Mucosa of descending colon (tissue), 3 donors: ENCODE results near the gene RNU1-1. TPM values are rescaled to one million over a fixed set of nuclear protein-coding genes. Genes with fewer than 3 reads are reported as not detected.
"Not testable (repeated sequence)": the region's sequence is repeated elsewhere in the genome, so short reads cannot be mapped to it uniquely, and the experiment has no call there.

Experiments used
- ATAC-seq: fragments of 200-7000 bp; cut with Tn5 transposase; one replicate; pipeline ENCODE4 v1.9.1; 2020; ENCODE audit warnings: mild to moderate bottlenecking, moderate library complexity
- DNase-seq, 3 donors: peaks; one replicate each; pipeline ENCODE4 v3.0.0-alpha.2; 2020
- H3K36me3 ChIP-seq: fragments of 200-600 bp; one replicate; pipeline ENCODE4 v1.8.0; 2021; ENCODE audit warnings: low read depth, mild to moderate bottlenecking
- H3K4me1 ChIP-seq: fragments of 200-600 bp; one replicate; pipeline ENCODE4 v1.8.0; 2021; ENCODE audit warnings: low read depth, mild to moderate bottlenecking
- H3K4me3 ChIP-seq: fragments of 200-600 bp; one replicate; pipeline ENCODE4 v1.8.0; 2021; ENCODE audit warnings: mild to moderate bottlenecking
- H3K9me3 ChIP-seq: fragments of 200-600 bp; one replicate; pipeline ENCODE4 v1.8.0; 2021; ENCODE audit warnings: mild to moderate bottlenecking
- intact Hi-C, 2 donors: fragments of 100-400 bp; cut with DNase I in 1 of 2; cut with micrococcal nuclease in 1 of 2; formaldehyde crosslinking; loops; one replicate each; pipeline versions ENCODE4 v1.11.0 to v1.11.1; 2022; cut with DNase I, micrococcal nuclease
- total RNA-seq, 3 donors: library from RNA; stranded (reverse); fragmentation: NEBNext Ultra II Directional in 2 of 3; extraction: Animal tissue kit (Norgen Biotek cat#: 25700) in 2 of 3; gene quantifications; one replicate each; pipeline versions ENCODE4 v1.2.1 to v1.2.4, GENCODE V29; 2021 to 2023
- TF ChIP-seq, protein P1 (sequence below): fragments of 200-600 bp; IDR thresholded peaks from one replicate; pipeline ENCODE4 v1.8.0; 2022; ENCODE audit warnings: antibody characterized with exemption, mild to moderate bottlenecking
- donor health status: DM: no; HTN: no; CAD: no; lungs with moderate emphysema.
- donor health status: DM: no; HTN: no; CAD: no.
- donor health status: DM: no; HTN: yes; CAD: no.

RNU1-1 gene
- total RNA-seq, 3 donors from 2014 or later: 2,195 to 6,222 (median 2,378) TPM

DNA sequence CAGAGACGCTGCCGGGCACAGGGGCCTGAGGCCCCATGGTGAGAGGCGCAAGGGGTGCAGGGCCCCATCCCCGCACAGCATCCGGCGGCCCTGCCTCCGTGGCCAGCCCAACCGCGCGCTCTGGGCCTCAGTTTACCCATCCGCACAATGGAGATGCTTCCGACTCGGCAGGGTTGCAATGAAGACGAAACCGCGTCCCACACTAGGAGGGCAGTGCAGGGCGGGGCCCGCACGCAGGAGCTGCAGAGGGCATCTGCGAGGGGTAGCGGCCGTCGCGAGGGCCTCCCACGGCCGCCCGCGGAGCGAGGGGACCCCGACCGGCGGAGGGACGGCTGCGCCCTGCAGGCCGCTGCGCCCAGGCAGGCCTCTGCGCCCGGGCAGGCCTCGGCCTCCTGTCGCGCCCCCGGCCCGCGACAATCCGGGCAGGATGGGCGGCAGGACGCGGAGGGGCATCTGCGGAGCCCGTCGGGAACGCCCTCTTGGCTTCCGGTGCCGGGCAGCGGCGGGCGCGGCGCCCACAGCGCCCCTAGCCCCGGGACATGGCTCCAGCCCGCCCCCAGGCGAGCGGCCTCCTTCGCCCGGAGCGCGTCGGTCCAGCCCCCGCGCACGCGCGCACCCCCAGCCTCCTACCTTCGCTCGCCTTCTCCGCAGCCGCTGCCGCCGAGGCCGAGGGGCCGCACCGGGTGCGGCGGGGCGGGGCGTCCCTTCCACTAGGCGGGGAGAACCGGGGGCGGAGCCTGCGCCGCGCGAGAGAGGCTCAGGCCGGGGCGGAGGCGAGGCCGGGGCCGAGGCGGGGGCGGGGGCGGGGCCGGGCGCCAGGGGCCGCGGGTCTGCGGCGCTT, 15.3 kb downstream of the RNU1-1 start:
- ATAC-seq (peak; percentile 96), DNase-seq (peak; percentile 92 to 93 (median 92))
- H3K36me3 ChIP-seq: no peaks in the 10 kb centered on the region
- TF ChIP-seq, protein P1, sequence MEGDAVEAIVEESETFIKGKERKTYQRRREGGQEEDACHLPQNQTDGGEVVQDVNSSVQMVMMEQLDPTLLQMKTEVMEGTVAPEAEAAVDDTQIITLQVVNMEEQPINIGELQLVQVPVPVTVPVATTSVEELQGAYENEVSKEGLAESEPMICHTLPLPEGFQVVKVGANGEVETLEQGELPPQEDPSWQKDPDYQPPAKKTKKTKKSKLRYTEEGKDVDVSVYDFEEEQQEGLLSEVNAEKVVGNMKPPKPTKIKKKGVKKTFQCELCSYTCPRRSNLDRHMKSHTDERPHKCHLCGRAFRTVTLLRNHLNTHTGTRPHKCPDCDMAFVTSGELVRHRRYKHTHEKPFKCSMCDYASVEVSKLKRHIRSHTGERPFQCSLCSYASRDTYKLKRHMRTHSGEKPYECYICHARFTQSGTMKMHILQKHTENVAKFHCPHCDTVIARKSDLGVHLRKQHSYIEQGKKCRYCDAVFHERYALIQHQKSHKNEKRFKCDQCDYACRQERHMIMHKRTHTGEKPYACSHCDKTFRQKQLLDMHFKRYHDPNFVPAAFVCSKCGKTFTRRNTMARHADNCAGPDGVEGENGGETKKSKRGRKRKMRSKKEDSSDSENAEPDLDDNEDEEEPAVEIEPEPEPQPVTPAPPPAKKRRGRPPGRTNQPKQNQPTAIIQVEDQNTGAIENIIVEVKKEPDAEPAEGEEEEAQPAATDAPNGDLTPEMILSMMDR: no peak
- peaks cover 6% of the 10 kb centered on the region for H3K4me1 ChIP-seq
- peak overlapping the region; percentile 40 for H3K4me3 ChIP-seq
- no peaks in the 10 kb centered on the region for H3K9me3 ChIP-seq
- intact Hi-C loops: no loop called here

DNA sequence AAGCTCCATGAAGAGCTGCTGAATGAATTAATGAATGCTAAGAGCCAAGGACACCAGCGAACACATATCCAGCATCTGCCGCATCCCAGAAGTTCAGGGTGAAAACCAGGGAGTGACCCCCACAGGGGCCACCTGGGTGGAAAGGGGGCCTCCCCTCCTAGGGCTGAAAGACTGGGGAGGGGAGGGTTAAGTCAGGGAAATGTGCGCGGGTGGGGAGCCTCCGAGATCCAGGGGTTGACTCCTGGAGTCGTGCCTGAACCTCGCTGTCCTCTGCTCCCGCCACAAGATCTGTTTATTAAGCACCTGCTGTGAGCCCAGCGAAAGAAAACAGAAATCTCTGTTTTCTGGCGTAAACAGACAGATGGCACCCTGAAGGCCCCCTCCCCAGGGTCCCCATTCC, 16.0 kb downstream of the RNU1-1 start:
- ATAC-seq, H3K9me3 ChIP-seq, H3K4me1 ChIP-seq, intact Hi-C loops, DNase-seq, H3K4me3 ChIP-seq, H3K36me3 ChIP-seq: not testable (repeated sequence)

DNA sequence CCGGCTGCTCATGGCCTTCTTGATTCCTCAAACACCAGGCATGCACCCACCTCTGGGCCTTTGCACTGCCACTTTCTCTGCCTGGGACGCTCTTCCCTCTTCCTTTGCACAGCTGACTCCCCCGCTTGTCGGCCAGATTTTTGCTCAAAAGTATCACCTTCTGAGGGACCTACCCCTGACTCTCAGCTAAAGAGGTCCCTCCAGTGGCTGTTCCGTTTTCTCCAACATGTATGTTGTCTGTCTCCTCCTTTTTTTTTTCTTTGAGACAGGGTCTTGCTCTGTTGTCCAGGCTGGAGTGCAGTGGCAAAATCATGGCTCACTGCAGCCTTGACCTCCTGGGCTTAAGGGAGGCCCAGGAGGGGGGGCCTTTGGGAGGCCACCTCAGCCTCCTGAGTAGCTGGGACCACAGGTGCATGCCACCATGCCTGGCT, 16.6 kb downstream of the RNU1-1 start:
- H3K9me3 ChIP-seq, ATAC-seq, H3K4me1 ChIP-seq, H3K4me3 ChIP-seq, DNase-seq, intact Hi-C loops, H3K36me3 ChIP-seq: not testable (repeated sequence)

DNA sequence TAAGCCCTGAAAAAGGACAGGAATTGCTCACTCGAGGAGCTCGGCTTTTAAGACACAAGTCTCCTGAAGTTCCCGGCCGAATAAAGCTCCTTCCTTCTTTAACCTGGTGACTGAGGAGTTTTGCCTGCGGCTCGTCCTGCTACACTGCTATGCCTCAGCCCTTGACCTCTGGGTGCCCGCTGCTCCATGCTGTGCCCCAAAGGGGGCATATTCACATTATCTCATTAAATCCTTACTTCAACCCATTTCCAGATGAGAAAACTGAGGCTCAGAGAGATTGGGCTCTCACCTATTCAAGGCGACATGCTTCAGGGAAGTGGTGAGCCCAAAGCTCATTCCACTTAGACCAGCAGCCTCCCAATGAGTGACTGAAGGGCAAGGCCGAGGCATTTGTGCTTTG, 20.4 kb downstream of the RNU1-1 start:
- intact Hi-C loops, H3K4me3 ChIP-seq, ATAC-seq, H3K4me1 ChIP-seq, H3K36me3 ChIP-seq, H3K9me3 ChIP-seq, DNase-seq: not testable (repeated sequence)

DNA sequence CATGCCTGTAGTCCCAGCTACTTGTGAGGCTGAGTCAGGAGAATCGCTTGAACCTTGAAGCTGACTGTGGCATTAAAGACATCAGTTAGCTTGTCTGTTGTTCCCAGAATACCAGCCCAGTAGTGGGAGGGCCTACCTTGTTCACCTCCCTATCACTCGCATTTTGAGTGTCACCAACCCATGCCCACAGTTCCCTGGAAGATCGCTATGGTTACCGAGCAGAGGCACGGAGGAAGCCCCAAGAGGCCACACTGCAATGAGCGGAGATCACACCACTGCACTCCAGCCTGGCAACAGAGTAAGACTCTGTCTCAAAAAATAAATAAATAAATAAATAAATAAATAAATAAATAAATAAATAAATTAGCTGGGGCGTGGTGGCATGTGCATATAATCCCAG, 21.1 kb downstream of the RNU1-1 start:
- ATAC-seq, intact Hi-C loops, H3K4me3 ChIP-seq, DNase-seq, H3K9me3 ChIP-seq, H3K36me3 ChIP-seq, H3K4me1 ChIP-seq: not testable (repeated sequence)

DNA sequence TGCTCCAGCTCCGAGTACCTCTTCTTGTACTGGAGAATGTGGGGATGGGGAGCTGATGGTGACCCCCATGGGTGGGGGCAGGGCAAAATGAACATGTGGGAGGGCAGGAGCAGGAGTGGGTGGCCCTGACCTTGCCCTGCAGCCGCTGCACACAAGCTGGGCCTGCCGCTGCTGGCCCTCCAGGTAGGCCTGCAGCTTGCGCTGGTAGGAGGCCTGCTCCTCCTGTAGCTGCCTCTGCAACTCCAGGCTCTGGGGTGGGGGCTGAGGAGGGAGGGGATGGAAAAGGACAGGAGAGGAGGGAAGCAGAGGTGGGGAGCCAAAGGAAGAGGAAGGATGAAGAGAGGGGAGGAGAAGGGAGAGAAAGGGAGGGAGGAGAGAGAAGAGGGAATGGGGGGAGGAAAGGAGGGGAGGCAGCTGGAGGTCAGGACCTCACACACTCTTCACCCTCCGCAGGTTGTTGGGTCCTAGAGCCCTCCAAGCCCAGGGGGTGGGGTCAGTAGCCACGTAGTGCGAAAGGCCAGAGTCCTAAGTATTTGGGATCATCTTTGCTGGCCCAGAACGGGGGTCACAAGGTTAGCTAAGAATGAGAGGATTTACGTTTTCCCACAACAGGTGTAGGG, 22.9 kb downstream of the RNU1-1 start:
- intact Hi-C loops: no loop called here
- H3K4me1 ChIP-seq: no peaks in the 10 kb centered on the region
- H3K36me3 ChIP-seq: no peaks in the 10 kb centered on the region
- H3K9me3 ChIP-seq: no peaks in the 10 kb centered on the region
- no peak overlapping the region for H3K4me3 ChIP-seq
- DNase-seq: no peak
- no peak for ATAC-seq
- TF ChIP-seq, protein P1: no peak

DNA sequence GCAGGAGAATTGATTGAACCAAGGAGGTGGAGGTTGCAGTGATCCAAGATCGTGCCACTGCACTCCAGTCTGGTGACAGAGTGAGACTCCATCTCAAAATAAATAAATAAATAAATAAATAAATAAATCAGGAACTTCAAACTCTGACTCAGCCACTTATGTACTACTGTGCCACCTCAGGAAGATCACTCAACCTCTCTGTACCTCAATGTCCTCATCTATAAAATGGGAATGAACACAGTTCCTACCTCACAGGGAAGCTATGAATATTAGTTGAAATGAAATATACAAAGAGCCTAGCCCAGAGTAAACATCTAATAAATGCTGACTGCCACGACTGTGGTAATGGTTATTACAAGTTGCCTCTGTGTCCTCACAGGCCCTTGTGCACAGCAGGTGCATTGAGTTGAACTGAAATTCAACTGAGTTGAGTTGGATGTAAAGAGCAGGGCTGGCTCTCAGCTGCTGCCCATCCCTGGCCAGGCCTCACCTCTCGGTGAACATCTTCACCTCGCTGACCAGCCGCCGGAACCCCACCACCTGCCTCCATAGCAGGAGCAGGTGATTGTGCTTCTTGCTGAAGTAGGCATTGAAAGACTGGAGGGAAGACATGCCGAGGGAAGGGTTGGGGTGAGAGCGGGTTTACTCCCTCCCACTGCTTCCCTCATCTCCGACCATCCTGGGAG, 24.7 kb downstream of the RNU1-1 start:
- H3K36me3 ChIP-seq, H3K9me3 ChIP-seq, intact Hi-C loops, H3K4me1 ChIP-seq, DNase-seq, H3K4me3 ChIP-seq, ATAC-seq: not testable (repeated sequence)

DNA sequence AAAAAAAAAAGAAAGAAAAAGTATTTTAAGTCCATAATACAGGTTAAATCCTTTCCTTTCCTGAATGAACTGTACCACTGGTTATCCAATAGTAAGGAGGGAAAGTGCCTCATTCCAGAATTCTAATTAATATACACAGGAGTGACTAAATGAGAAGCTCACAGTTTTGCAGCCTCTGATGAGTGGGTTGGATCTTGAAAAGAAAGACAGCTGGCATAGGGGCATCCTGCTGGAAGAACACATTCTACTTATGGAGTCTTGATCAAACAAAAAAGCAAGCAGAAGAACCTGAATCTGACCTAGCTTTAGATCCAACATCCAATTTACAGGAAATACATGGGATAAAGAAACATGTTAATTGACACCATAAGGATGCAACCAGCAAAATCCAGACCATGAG, 27.1 kb downstream of the RNU1-1 start:
- intact Hi-C loops, H3K4me3 ChIP-seq, H3K4me1 ChIP-seq, DNase-seq, H3K9me3 ChIP-seq, H3K36me3 ChIP-seq, ATAC-seq: not testable (repeated sequence)

DNA sequence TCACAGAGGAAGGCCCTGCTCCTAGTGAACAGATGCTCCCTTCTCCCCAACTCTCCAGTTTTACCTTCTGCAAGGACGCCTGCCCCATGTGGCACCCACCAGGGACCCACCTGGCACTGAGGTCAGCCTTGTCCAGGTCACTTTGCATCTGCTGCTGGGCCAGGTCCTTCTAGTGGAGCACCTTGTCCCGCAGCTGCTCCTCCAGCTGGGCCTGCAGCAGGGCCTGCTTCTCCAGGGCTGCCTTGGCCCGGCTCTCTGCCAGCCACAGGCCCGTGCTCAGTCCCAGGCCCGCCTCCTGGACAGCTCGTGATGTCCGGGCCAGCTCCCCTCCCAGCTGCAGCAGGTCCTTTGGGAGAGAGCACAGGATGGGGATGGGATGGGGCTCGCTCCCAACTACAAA, 27.8 kb downstream of the RNU1-1 start:
- H3K4me1 ChIP-seq, DNase-seq, ATAC-seq, intact Hi-C loops, H3K4me3 ChIP-seq, H3K9me3 ChIP-seq, H3K36me3 ChIP-seq: not testable (repeated sequence)
